ENCODE results near the gene SLC35B4.
"Not testable (repeated sequence)": the region's sequence is repeated elsewhere in the genome, so short reads cannot be mapped to it uniquely, and the experiment has no call there.

Gene SLC35B4

DNA sequence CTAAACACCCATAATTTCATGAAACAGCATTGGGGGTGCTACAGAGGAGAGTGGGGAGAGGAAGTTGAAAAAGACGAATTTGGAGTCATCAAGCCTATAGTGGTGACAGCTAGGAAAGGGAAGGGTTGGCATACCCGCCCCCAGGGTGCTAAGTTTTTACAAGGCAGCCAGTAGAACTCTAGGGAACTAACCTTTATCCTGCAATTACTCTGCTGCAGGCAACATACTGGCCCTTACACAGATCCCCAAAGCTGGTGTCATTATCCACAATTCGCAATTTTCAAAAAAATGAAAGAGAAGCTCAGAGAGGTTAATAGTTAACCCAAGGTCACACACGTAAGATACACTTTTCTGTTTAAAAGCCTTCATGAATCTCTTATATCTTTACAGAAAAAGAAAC is 14.2 kb upstream of the SLC35B4 start:
- DNase-seq: no peak

DNA sequence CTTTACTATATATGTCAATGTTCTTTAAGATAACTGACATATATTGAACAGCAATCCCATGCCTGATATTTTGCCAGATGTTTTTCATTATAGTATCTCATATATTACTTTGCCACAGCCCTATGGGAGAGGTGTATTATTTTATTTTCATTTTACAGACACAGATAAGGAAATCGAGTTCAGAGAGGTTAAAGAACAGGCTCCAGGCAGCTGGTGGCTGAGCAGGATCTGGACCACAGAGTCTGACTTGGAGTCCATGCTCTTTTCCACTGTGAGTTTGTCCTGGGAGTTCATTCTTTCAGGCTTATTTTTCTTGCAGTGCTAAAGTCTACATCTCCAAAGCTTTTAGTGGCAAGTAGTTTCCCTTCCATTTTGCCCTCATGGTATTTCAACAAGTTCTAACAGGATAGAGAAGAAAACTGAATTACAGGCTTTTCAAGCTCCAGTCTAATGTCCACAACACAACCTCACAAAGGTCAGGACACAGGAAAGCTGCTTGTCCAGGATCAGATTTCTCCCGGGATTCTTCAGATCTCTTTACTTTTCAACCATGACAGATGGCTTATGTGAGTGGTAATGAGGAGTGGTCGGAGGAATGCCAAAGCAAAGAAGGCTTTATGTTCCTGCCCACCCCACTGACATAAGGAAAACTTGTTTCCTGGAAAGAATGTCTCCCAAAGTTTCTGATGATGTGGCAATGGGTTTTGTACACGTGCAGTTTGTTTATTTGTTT is 13.1 kb upstream of the SLC35B4 start:
- no peak for DNase-seq

DNA sequence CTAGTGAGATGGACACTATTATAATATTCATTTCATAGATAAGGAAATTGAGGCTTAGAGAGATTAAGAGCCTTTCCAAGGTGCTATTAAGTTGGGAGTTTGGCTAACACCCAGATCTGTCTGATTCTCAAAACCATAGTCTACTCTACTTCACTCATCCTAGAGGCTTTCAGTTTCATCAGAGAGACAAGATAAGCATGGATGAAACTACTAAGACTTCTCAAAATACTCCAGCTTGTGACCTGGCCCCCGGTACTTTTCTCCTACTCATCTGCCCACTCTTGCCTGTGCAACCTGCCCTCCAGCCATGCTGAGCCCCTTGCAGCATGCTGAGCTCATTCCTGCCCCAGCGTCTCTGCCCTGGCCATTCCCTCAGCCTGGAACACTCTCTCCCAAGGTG is 12.2 kb upstream of the SLC35B4 start:
- no peak for DNase-seq

DNA sequence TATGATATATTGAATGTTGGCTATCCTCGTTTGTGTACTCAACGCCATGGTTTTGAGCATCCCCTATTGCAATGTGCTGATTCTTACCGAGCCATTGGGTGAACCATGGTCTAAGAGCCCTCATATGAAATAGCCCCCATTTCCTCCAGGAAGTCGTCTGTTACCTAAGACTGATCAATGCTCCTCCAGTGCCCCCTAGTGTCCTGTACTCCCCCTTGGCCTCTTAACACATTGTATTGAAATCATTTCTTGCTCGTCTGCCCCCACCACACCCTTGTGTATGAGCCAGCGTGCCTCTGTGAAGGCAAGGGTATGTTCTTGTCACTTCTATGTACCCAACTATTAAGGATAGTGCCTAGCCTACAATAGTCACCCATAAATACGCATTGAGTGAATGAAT is 11.2 kb upstream of the SLC35B4 start:
- DNase-seq: peak; percentile 52

DNA sequence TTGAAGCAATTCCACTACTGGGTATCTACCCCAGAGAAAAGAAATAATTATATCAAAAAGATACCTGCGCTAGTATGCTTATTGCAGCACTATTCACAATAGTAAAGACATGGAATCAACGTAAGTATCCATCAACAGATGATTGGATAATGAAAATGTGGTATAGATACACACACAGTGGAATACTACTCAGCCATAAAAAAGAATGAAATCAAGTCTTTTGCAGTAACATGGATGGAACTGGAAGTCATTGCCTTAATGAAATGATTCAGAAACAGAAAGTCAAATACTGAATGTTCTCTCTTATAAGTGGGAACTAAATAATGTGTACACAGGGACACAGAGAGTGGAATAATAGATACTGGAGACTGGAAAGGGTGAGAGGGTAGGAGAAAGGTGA is 7.4 kb upstream of the SLC35B4 start:
- DNase-seq: no peak

DNA sequence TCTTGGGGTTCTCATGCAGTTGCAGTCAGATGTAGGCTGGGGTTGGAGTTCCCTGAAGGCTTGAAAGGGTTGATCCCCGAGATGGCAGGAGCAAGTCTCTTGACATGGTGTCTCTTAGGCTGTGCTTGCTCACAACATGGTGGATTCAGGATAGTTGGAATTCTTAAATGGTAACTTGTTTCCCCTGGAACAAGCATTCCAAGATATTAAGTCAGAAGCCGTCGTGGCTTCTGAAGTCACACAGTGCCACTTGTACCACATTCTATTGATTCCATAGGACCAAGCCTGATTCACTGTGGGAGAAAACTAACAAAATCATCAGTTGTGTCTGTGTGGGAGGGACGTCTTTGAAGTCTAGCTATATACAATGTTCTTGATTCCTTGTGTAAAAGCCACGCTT is 3.5 kb upstream of the SLC35B4 start:
- no peak for DNase-seq

DNA sequence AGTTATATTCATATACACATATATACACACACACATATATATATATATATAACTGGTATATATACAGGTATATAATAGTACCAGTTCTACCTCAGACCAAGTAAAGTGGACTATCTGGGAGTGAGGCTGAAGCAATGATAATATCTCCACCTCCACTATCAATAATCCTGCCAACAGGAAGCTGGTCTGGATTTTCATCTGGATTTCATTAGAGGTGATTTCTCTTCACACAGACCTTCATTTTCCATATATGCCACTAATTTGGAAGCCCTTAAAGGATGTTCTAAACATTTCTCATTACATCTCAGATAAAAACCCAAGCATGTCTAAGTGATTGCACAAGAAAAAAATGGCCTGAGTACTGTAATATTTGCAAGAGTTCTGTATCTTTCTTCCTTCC is 1.7 kb upstream of the SLC35B4 start:
- no peak for DNase-seq

DNA sequence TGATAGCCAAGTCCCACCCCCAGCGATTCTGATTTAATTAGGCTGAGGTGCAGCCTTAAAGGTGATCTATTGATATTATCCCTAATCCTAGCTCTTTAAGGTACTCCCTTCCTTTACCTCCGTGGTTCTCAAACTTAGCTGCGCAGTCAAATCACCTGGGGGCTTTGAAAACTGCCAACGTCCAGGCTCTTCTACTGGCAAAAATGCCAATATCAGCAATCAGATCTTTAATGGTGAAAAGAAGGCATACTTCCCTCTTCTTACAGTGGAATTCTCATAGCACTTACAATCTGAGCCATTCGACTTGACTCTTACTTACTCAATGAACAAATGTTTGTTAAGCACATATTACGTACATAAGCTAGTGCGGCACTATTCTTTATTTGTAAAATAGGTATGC is 704 bp upstream of the SLC35B4 start:
- DNase-seq: no peak

DNA sequence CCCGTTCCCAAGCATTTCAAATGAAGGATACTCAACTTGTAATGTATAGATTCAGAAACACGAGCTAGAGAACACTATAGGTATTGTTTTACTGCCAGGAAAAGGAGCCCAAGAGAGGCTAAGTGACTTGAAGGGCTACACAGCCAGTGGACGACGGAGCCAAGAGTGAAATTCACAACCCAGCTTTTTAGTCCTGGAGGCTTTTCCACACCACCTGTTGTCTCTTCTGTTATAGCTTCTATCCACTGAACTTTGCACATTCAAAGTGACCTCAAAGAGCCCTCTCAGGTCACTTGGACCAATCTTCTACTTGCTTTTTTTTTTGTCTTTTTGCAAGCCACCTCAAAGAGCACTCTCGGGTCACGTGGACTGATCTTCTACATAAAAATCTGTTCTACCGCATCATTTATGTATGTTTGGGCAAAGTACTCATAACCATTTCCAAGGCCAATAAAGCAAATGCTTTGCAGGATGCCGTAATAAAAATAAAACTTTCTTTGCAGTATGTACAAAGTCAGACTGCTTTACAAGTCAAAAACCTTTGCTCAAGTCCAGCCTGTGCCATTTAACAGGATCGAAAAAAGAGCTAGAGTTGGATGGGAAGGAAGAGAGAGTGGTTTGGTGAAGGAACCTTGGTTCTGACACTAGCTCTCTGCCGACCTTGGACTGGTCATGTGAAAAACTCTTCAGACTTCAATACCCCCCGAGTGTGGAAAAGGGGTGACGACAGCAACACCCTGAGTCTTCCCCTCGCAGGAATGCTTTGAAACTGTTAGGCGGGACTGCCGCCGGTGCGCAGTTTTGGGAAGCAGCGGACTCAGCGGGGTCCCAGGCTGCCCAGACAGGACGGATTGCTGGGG is 821 bp downstream of the SLC35B4 start:
- peak; percentile 46 for DNase-seq

DNA sequence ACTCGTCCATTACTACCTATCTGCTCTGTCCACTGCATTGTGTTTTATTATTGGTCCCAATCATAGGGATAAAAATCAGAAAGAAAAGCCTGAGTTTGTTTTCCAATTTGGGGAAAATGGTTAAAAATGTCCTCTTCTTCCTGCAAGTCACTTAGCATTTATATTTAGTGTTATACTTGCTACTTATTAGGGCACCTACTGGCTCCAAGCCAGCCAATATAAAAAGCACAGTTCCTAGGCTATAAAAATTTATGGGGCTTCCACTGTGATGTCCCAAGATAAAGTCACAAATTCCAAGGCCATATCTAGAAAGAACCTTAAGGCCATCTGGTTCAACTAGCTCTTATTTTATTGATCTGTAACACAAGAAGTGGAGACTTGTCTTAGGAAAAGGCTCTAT is 3.2 kb downstream of the SLC35B4 start:
- DNase-seq: no peak

DNA sequence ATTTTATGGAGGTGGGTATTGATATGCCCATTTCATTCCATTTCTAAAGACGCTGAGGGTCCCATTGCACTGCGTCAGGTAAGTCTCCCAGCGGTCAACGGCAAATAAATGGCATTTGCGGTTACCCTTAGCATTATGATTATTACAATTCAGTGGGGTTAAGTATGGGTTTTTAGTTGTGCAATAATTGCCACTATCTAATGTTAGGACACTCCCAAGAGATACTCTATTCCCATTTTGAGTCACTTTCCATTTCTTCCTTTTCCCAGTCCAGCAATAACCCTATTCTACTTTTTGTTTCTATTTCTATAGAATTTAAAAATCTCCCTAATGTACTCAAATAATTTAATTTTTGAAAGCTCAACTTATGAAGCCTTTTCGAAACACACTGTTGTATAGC is 4.0 kb downstream of the SLC35B4 start:
- no peak for DNase-seq

DNA sequence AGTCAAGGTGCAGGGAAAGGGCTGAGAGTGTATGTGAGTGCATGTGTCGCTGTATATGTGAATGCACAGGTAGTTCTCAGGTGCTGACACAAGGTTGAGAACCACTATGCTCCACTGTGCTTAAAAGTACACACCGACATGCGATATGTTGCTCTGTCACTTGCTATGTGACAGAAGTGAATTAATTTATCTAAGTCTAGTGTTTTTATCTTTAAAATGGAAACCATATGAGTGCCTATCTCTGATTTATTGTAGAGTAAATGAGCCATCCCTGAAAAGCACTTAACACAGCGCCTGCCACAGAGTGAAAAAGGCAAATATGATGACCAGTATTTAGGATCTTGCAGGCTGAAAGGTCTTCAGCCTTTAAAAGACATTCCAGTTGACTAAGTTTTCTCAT is 4.9 kb downstream of the SLC35B4 start:
- no peak for DNase-seq

DNA sequence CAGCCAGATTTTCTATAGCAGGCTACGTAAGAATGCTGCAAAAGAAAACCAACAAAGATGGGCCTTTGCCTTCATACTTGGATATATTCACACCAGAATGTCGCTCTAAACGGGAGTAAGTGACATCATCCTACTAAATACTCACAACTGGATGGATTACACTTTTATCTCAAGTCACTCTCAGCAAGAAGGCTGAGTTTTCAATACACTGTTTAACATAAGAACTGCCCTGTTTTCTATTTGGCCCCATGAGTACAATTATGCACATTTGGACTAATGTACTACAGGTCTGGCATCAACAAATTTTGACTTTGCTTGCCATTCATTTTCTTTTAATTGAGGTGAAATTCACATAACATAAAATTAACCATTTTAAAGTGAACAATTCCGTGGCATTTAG is 8.2 kb downstream of the SLC35B4 start:
- DNase-seq: no peak

DNA sequence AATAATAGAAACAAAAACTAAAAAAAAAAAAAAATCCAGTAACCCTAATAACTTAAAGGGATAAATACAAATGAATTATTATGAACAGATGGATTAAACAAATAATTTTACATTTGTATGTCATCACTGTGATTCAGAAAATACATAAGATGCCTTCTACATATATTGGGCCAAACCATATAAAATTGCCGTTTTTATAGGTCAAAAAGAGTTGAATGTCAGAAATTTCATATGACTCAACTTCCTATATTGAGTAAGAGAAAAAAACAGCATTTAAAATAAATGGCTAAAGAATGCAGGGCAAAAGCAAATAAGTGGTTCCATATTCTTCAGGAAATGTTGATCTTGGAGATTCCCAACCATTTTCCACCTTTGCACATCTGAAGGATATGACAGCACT is 9.4 kb downstream of the SLC35B4 start:
- DNase-seq: no peak

DNA sequence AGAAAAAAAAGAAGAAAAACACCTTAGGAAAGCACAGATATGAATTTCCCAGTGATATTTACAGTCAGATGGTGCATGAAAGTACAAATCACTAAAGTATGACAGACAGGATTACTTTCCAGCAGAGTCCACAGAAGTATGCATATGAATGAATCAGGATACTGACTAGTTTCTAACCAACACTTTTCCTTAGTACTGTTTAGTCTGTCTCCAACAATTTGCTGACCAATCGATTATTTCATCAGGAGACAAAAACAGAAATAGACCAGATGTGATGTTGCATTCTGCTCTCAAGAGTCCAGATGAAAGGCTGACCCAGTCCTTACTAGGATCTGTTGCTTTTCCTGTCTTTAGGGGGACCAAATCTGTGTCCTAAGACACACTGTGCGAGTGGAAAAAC is 14.6 kb downstream of the SLC35B4 start:
- DNase-seq: no peak

DNA sequence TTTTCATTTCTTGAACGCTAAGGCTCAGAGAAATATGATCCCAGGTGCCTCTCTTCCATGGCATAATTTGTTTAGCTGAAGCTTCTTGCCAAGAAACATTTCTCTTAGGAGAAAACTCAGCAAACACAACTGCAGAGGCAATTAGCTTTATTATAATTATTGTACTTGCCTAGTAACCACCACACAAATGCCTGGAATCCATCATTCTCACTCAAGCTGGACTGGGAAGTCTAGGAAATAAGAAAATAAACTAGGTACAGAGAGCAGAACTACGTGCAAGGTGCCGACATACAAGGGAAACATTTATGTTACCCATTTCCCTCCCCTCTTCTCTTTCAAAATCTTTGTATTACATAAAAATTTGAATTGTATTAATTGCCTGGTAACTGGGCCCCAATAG is 15.1 kb downstream of the SLC35B4 start:
- no peak for DNase-seq

DNA sequence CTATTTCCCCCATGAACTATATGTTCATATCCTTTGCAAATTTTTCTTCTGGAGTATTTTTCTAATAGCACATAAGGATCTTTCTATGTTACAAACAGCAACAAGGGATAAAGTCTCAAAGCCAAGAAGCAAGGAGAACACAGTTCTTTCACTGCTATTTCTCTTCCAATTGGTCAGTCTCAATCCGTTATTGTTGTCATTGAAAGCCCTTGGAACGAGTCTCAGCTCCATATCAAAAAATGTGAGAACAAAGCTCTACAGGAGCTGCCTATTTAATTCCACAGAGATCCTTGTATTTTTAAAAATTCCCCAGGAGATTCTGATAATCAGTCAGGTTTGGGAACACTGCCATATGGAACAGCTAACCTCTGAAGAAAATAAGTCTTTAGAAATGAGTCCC is 15.7 kb downstream of the SLC35B4 start:
- DNase-seq: peak; percentile 10

DNA sequence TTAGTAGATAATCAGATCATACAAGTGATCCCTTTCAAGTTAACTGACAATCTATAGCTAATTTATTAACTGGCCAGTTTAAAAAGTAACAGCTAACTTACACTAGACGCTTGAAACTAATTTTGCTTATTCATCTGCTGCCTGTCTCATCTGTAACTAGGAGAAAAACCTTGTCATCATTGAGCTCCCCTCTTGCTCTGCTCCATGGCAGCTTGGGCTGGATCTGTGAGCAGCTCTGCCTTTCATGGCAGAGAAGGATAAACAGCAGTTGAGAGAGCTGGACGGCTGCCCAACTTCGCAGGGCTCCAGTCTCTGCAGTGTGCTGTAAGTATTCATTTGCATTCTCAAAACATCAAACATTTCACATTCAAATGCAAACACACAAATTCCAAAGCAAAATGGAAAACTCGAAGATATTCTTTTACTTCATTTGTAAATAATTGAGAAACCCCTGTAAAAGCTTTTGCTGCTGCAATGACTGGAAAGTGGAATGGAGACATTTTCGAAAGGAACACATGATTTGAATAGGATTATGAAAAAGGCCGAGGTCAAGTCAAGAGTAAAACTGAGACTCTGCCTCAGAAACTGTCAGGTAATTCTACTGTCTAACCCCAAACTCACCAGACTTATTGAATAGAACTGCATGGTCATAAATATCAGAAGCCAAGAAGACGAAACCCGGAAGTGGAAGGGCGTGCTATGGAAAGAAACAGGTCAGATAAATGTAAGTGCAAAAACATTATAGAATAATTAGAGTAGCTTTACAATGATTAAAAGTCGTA is 17.6 kb downstream of the SLC35B4 start:
- DNase-seq: peak; percentile 89

DNA sequence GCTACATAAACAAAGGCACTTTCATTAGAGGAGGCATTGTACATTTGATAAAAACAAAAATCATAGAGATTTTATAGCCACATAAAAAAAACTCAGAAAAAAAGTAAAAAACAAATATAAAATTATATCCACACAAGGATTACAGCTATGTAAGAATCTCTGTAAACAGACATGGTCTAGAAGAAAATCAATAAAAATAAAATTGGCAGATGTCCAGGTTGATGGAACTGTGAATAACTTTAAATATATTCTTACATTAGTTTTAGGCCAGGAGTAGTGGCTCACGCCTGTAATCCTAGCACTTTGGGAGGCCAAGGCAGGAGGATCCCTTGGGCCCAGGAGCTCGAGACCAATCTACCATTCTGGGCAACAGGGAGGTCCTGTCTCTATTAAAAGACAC is 19.2 kb downstream of the SLC35B4 start:
- DNase-seq: no peak

DNA sequence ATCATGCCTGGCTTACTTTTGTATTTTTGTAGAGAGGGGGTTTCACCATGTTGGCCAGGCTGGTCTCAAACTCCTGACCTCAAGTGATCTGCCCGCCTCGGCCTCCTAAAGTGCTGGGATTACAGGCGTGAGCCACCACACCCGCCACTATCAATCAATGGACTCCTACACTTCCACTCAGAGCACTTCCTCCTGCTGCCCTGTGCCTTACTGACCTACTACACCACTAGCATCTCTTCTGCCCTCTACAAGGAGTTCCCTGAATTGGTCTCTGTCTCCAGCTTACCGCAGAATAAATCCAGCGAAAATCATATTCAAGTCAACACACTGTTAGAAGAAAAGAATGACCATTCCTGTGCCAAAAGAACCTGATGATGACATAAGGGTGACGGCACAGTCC is 20.7 kb downstream of the SLC35B4 start:
- not testable (repeated sequence) for DNase-seq

DNA sequence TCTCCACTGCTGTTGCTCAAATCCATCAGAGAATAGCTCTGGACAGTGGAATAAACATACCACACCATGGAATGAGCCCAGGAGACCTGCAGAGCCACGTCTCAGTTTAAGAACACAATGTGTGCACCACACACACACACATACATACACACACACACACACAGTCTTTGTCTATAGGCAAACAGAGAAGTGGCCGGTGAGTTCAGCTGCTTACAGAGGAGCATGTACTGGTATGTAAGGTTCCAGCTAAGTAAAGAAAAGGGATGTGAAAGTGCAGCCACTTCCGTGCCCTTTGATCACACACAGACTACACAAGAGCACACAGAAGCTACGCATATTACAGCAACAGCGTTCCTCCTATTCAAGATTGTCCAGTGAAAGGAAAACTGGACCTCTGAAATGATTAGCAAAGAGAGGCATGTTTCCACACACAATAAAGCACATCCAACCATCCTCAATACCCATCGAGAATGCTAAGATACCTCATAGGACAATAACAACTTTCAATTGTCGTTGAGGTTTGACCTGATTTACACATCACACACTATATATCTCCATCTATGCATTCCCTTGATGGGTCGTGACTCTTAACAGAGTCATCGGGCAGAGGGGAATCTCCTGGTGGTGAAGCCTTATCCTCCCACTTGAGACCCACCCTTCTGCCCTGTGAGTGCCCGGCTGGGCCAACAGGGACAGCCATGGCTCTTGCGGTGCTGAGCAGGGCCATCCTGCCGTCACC is 23.6 kb downstream of the SLC35B4 start:
- DNase-seq: peak; percentile 41

DNA sequence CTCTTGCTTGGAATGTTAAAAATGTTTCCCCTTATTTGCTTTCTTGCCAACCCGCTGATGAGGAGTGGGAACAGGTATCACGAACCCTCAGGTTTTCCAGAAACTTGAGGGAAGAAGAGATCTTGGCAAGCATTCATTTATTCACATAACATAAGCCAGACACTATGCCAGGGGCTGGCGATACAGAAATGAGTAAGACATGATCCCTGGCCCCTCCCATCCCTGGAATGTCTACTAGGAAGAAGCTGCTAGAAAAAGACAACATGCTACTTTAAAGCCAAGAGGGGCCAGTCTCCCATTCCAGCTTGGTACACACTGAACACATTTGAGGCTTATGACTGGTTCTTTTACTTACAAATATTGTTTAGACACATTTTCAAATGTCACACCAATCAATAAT is 26.4 kb downstream of the SLC35B4 start:
- no peak for DNase-seq

DNA sequence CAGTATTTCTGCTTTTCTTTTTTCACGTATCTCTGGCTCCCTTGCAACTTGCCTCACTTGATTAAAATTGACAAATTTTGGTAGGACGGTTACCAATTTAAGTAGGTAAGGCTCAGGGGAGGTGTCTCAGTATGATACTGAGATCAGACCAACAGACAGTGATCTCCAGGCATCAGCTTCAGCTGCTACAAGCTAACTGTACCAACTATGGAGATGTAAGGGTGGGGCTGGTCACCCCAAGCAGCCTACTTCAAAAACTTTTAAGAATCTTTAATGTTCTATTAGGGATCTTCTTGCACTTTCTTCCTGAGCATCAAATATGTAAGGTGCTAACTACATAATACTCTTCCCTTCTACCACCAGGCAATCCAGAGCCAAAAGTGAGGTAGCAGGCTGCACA is 26.9 kb downstream of the SLC35B4 start:
- no peak for DNase-seq

All from midbrain (tissue), 1 donor.